ENCODE results near the gene CYSRT1.
A peak's percentile ranks its signal among the peaks of the same experiment; 100 is the strongest.

Gene CYSRT1
- 0 to 0.24 (median 0.11) reads per million in 4 donors for total RNA-seq

GRCh38 chr9:137224830-137225694 lies at the start of gene CYSRT1:
Gene CYSRT1, plus strand, starts transcription at chr9:137225174. Its CDS starts 448 bp downstream, at chr9:137225622.
- DNase-seq: no peak

DNA sequence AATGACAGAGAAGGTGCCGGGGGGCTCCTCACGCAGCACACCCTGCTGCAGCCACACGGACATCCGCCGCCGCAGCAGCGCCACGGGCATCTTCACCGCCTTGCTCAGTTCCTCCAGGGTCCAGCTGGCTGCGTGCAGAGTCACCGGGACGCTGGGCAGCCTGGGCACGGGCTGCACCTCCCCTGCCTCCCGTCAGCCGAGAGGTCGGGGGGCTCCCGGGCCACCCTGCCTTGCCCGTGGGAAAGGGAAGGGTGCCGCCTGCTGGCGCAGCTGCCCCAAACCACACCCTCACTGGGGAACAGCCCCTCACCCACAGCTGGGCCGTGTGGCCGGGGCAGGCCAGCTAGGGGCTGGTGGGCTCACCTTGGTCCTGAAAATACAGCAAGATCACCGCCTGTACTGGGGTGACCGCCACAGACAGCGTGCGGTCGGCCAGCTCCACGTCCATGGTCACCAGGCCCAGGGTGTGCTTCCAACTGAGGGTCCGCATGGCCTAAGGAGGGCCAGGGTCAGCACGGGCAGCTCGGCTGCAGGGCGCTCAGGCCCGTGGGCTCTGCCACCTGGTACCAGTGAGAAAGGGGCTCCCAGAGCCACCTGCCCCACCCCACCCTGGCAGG lies 49.5 kb upstream of the CYSRT1 start:
- no peak for DNase-seq

GRCh38 chr9:137176302-137177182 lies 48.4 kb upstream of the CYSRT1 start:
- DNase-seq: no peak

DNA sequence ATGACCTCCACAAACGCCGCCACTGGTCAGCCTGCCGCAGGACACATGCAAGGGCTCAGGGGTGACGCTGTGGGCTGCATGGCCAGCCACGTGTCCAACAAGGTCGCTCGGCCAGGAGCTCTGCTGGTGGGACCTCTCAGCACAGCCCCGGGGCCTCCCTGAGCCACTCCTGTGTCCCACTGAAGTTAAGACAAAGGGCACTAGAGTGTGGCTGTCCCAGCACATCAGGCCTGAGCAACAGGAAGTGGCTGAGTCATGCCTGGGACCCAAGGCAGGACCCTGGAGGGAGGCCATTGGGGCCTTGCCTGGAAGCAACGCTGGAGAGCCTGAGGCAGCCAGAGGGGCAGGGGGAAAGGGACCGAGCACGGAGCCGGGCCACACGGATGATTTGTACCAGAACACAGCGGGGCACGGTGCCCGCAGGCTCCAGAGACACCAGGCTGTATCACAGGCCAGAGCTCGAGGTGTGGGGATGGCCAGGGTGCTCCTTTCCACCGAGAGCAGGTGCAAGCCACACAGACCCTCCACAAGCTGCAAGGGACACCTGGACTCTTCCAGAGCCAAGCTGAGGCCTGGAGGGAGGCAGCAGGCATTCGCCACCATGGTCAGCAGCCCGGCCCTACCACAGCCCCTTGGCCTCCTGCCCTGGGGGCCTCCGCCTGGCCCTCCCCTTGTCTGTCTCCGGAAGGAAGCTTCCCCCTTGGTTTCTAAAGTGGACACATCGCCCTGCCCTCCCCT lies 46.6 kb upstream of the CYSRT1 start:
- no peak for DNase-seq

GRCh38 chr9:137178939-137179630 lies 45.9 kb upstream of the CYSRT1 start:
- no peak for DNase-seq

GRCh38 chr9:137179761-137180160 lies 45.2 kb upstream of the CYSRT1 start:
- DNase-seq: no peak

DNA sequence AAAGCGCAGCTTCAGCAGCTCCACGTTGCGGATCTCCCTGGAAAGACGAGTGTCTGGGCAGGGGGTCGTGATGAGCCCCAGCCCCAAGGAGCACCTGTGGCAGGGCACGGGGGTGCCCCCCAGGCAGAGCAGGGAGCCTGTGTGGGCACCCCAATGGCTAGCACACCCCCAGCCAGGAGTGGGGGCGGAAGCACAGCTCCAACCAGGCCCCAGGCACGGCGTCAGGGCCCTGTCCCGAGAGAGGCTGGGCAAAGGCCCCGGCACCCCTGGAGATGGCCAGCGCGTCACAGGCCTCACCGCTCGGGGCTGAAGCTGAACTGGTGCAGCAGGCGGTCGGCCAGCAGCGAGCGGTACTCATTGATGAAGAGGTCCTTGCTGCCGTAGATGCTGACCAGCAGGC lies 44.5 kb upstream of the CYSRT1 start:
- no peak for DNase-seq

DNA sequence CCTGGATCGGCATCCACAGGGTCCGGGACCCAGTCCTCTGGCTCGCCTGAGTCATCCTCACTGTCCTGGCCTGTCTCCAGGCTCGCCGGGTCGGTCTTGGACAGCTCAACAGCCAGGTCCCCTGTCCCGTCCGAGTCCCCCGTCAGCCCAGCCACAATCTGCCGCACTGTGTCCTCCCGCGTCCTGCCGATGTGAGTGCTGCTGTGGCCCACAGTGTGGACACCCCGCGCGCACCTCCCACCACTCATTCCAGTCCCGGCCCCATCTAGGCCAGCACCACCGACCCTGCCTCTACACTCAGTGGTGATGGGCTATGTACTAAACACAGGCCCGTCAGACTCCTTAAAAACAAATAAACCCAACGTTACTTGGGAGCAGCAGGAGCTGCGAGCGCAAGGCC lies 43.3 kb upstream of the CYSRT1 start:
- DNase-seq: no peak

GRCh38 chr9:137182836-137183235 lies 42.1 kb upstream of the CYSRT1 start:
- DNase-seq: no peak

DNA sequence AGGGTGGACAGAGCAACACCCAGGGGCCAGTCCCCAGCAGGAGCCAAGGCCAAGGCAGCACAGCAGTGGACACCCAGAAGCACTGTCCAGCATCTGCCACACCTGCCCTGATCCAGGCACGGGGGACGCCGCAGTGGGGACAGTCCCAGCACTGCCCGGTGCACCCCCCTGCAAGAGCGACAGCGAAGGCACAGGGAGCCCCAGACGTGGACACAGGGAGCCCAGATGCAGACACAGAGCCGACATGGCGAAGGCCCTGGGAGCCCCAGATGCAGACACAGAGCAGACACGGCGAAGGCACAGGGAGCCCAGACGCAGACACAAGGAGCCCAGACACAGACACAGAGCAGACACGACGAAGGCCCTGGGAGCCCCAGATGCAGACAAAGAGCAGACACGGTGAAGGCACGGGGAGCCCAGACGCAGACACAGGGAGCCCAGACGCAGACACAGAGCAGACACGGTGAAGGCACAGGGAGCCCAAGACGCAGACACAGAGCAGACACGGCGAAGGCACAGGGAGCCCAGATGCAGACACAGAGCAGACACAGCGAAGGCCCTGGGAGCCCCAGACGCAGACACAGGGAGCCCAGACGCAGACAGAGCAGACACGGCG lies 40.9 kb upstream of the CYSRT1 start:
- DNase-seq: no peak

GRCh38 chr9:137184881-137185660 lies 39.9 kb upstream of the CYSRT1 start:
- no peak for DNase-seq

- no peak for DNase-seq
These were observed 39.1 kb upstream of the CYSRT1 start for GRCh38 chr9:137185921-137186320.

- DNase-seq: no peak
These were observed 38.6 kb upstream of the CYSRT1 start for GRCh38 chr9:137186385-137186784.

- DNase-seq: no peak
These were observed 37.6 kb upstream of the CYSRT1 start for GRCh38 chr9:137187386-137187785.

- DNase-seq: no peak
These were observed 36.9 kb upstream of the CYSRT1 start for GRCh38 chr9:137188086-137188489.

- peak; percentile 81 to 94 (median 88) for DNase-seq
These were observed 36.3 kb upstream of the CYSRT1 start, which contains the start of the genes ANAPC2 and SSNA1 for GRCh38 chr9:137188490-137189296. Gene ANAPC2, minus strand, starts transcription at chr9:137188560. Its CDS starts 28 bp downstream, at chr9:137188532. Gene SSNA1, plus strand, starts transcription at chr9:137188676. Its CDS starts 51 bp downstream, at chr9:137188727.

DNA sequence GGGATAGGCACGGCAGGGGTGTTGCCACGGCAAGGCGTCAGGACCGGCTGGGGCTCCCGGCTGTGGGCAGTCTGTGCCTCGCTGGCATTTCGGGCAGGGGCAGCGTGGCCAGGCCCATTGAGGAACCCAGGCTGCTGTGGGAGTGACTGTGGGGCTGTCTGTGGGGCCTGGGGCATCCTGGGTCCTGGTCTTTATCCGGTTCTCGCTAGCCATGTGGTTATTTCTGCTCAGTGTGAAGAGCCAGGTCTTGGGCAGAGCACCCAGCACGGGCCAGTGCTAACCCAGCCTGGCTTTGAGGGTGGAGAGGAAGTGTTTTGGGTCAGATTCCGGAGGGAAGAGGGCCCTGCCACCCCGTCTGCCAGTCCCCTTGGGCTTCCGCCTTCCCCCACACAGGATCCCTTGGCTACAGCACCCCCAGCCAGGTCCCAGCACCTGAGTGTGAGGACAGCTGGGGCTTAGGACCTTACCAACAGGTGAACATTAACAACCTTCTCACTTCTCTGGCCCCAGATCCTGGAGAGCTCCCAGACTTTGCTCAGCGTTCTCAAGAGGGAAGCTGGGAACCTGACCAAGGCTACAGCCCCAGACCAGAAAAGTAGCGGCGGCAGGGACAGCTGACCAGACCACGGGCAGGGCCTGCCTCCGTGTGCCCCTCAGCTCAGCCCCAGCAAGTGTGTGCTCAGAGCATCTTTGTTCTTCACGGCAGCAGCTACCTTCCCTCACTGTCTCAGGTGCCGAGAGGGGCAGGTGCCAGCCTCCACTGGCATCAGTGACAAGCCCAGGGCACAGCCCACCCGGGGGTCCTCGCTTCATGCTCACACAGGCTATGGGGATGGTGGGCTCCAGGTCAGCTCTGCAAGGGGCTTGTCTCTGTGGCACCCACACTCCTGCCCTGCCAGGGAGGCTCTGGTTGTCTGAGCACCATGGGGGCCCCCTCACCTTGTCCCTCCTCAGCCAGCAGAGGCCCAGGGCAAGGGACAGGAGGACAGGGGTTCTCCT lies 35.4 kb upstream of the CYSRT1 start:
- DNase-seq: no peak

DNA sequence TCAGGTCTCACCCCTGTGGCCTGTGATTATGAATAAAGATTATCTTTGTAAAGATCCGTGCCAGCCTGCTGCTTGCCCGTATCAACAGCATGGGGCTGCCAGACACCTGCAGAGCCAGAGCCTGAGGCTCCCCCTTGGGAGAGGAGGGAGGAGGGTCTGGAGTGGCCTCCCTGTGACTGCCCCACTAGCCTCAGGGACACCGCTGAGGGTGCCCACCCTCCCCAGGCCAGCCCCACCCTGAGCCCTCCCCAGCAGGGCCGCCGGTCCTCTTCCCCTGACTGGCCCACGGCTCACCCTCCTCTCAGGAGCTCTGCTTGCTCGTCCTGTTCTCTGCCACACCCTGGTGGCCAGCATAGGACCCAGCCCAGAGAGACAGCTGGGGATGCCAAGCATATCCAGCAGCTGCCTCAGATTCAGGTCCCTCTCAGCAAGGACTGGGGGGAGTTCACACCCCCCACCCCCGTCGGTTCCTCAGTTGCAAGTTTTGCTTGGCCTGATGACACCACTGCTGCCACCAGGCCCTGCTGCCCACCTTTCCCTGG lies 34.6 kb upstream of the CYSRT1 start:
- no peak for DNase-seq

Data from T-helper 1 cell (primary cell).